Activated CD8-positive, alpha-beta memory T cell treated with anti-CD3 and anti-CD28 coated beads, Interleukin-2, amount 50 U/mL, for 48 hours (primary cell): Measurements from ENCODE around the gene MBD3L1.
A peak's percentile ranks its signal among the peaks of the same experiment; 100 is the strongest.

Source experiments
- DNase-seq: peaks from one replicate; pipeline ENCODE4 v3.0.0-alpha.2; 2020

MBD3L1 gene

GRCh38 chr19:8832132-8833021, at the start of gene MBD3L1, which contains the start of gene ZNF558:
MBD3L1 (plus strand) TSS chr19:8832377; CDS start chr19:8842679, 10,302 bp downstream.
ZNF558 (minus strand) TSS chr19:8832304; CDS start chr19:8822659, 9,645 bp downstream.
- DNase-seq = peak; percentile 99

- no peak for DNase-seq
Observed at GRCh38 chr19:8794823-8795222, 37.4 kb upstream of the MBD3L1 start.

GRCh38 chr19:8806661-8807060, 25.5 kb upstream of the MBD3L1 start:
- DNase-seq = no peak

GRCh38 chr19:8811315-8812172, 20.6 kb upstream of the MBD3L1 start:
- DNase-seq = no peak

GRCh38 chr19:8814176-8814575, 18.0 kb upstream of the MBD3L1 start:
- no peak for DNase-seq

- DNase-seq = no peak
Observed at GRCh38 chr19:8815780-8816179, 16.4 kb upstream of the MBD3L1 start.

GRCh38 chr19:8820234-8820633, 11.9 kb upstream of the MBD3L1 start:
- no peak for DNase-seq

- no peak for DNase-seq
Observed at GRCh38 chr19:8821748-8822241, 10.4 kb upstream of the MBD3L1 start.

GRCh38 chr19:8826371-8826770, 5.8 kb upstream of the MBD3L1 start:
- no peak for DNase-seq

GRCh38 chr19:8827277-8827676, 4.9 kb upstream of the MBD3L1 start:
- DNase-seq = no peak

GRCh38 chr19:8831373-8831772, 804 bp upstream of the MBD3L1 start:
- no peak for DNase-seq

GRCh38 chr19:8831832-8832131, 395 bp upstream of the MBD3L1 start:
- no peak for DNase-seq

GRCh38 chr19:8835446-8835845, 3.3 kb downstream of the MBD3L1 start:
- no peak for DNase-seq

GRCh38 chr19:8835877-8836276, 3.7 kb downstream of the MBD3L1 start:
- DNase-seq = no peak

- DNase-seq = no peak
Observed at GRCh38 chr19:8840708-8841107, 8.5 kb downstream of the MBD3L1 start.

- DNase-seq = no peak
Observed at GRCh38 chr19:8846819-8847218, 14.6 kb downstream of the MBD3L1 start.

GRCh38 chr19:8849232-8849631, 17.1 kb downstream of the MBD3L1 start:
- DNase-seq = no peak

- no peak for DNase-seq
Observed at GRCh38 chr19:8850488-8850887, 18.3 kb downstream of the MBD3L1 start.

GRCh38 chr19:8858260-8858659, 26.1 kb downstream of the MBD3L1 start:
- DNase-seq = no peak

- DNase-seq = no peak
Observed at GRCh38 chr19:8866344-8866743, 34.2 kb downstream of the MBD3L1 start.

GRCh38 chr19:8877854-8878705, 45.9 kb downstream of the MBD3L1 start:
- no peak for DNase-seq

- DNase-seq = no peak
Observed at GRCh38 chr19:8880868-8881488, 48.8 kb downstream of the MBD3L1 start.
